ENCODE measurements around the gene SMG7. TPM values are rescaled to one million over a fixed set of nuclear protein-coding genes. Genes with fewer than 3 reads are reported as not detected.

Gene SMG7
- total and polyA plus RNA-seq, 2 donors (not counting 3 experiments of a cell fraction or from before 2014, with no cell fraction given): 25.4 to 47.1 TPM

- Histone ChIP-seq H4K20me1 (replicated peaks; ENCODE audit: control insufficient read depth, extremely low read depth, insufficient read depth, low read length) (no peaks in the 10 kb centered on the region), H2AFZ (ENCODE audit: low read depth, low read length) (no peak overlapping the region), H3K27me3 (ENCODE audit: control insufficient read depth in 2 of 2, insufficient read depth in 2 of 2, low read length in 2 of 2) (no peaks in the 10 kb centered on the region), H3K36me3 (ENCODE audit: control insufficient read depth in 2 of 2, extremely low read depth in 1 of 2, insufficient read depth in 2 of 2, low read length in 2 of 2) (peaks cover 10 to 30% of the 10 kb centered on the region in 2 experiments), H3K79me2 (ENCODE audit: control insufficient read depth, insufficient read depth, low read length) (no peaks in the 10 kb centered on the region), H3K4me1 (ENCODE audit: control insufficient read depth, extremely low read depth, insufficient read depth, low read length) (no peaks in the 10 kb centered on the region), H3K9me3 (replicated peaks; ENCODE audit: control insufficient read depth, insufficient read depth, low read length) (no peaks in the 10 kb centered on the region), H3K4me3 (replicated peaks in 1 of 3; ENCODE audit: insufficient read depth in 1 of 3, low read depth in 1 of 3, low read length in 3 of 3) (no peak overlapping the region), H3K27ac (ENCODE audit: insufficient read depth, low read depth, low read length) (no peak overlapping the region), H3K9ac (replicated peaks; ENCODE audit: extremely low read depth, insufficient read depth, low read length) (no peak overlapping the region), H3K9me1 (replicated peaks; ENCODE audit: control insufficient read depth, extremely low read depth, insufficient read depth, low read length) (no peaks in the 10 kb centered on the region), H3K4me2 (ENCODE audit: insufficient read depth, low read length) (no peak overlapping the region)
- dilution Hi-C loops (cut with MboI; ENCODE audit: extremely low pct_ligation_motif_present, low sequenced_read_pairs) (no loop called here), intact Hi-C loops (cut with micrococcal nuclease) (no loop called here)
- ChIA-PET POLR2A (no interaction called here), CTCF (no interaction called here)
- FAIRE-seq (no peak), DNase-seq (ENCODE audit: low read depth, low spot score) (no peak)
- BruUV-seq (replicated peaks): no TSS peak
- TF ChIP-seq GATA2 (IDR thresholded peaks at IDR 0.05; ENCODE audit: insufficient read depth, insufficient read length, low read depth, low read length) (no peak), JUN (IDR thresholded peaks at IDR 0.05; ENCODE audit: borderline replicate concordance, insufficient read depth, insufficient read length, low read depth) (no peak), POLR2AphosphoS5 (IDR thresholded peaks at IDR 0.05; ENCODE audit: insufficient read depth, low read depth, low read length) (no peak), EZH2 (IDR thresholded peaks at IDR 0.05; ENCODE audit: borderline replicate concordance, low read depth, low read length, severe bottlenecking) (no peak), FOS (IDR thresholded peaks at IDR 0.05; ENCODE audit: borderline replicate concordance, insufficient read depth, low read length) (no peak)
Observed at GRCh38 chr1:183537405-183537804, 65.1 kb downstream of the SMG7 start.

GRCh38 chr1:183543619-183544204, 71.4 kb downstream of the SMG7 start:
- peak; percentile 75 for DNase-seq (ENCODE audit: low read depth, low spot score)
- Histone ChIP-seq H3K9me3 (replicated peaks; ENCODE audit: control insufficient read depth, insufficient read depth, low read length) (no peaks in the 10 kb centered on the region), H3K27me3 (ENCODE audit: control insufficient read depth in 2 of 2, insufficient read depth in 2 of 2, low read length in 2 of 2) (no peaks in the 10 kb centered on the region), H4K20me1 (replicated peaks; ENCODE audit: control insufficient read depth, extremely low read depth, insufficient read depth, low read length) (no peaks in the 10 kb centered on the region), H3K9ac (replicated peaks; ENCODE audit: extremely low read depth, insufficient read depth, low read length) (no peak overlapping the region), H3K9me1 (replicated peaks; ENCODE audit: control insufficient read depth, extremely low read depth, insufficient read depth, low read length) (no peaks in the 10 kb centered on the region), H3K79me2 (ENCODE audit: control insufficient read depth, insufficient read depth, low read length) (no peaks in the 10 kb centered on the region), H3K36me3 (ENCODE audit: control insufficient read depth in 2 of 2, extremely low read depth in 1 of 2, insufficient read depth in 2 of 2, low read length in 2 of 2) (peaks cover 18 to 30% of the 10 kb centered on the region in 2 experiments), H3K4me1 (ENCODE audit: control insufficient read depth, extremely low read depth, insufficient read depth, low read length) (no peaks in the 10 kb centered on the region), H3K27ac (ENCODE audit: insufficient read depth, low read depth, low read length) (no peak overlapping the region), H3K4me2 (ENCODE audit: insufficient read depth, low read length) (no peak overlapping the region), H2AFZ (ENCODE audit: low read depth, low read length) (no peak overlapping the region), H3K4me3 (replicated peaks in 1 of 3; ENCODE audit: insufficient read depth in 1 of 3, low read depth in 1 of 3, low read length in 3 of 3) (no peak overlapping the region)
- ChIA-PET POLR2A (no interaction called here), CTCF (no interaction called here)
- peak; percentile 69 for FAIRE-seq
- intact Hi-C loops (cut with micrococcal nuclease): loop anchor here (1.0 to 5.0 kb wide), 4 partner anchors 73 to 581 kb away; no protein-coding TSS in a partner anchor
- no TSS peak for BruUV-seq (replicated peaks)
- dilution Hi-C loops (cut with MboI; ENCODE audit: extremely low pct_ligation_motif_present, low sequenced_read_pairs): no loop called here
- TF ChIP-seq CTCF (IDR thresholded peaks at IDR 0.05; ENCODE audit: extremely low read depth in 1 of 2, insufficient read depth in 1 of 2, low read depth in 1 of 2, low read length in 2 of 2) (peak; percentile 62 to 71), GATA2 (IDR thresholded peaks at IDR 0.05; ENCODE audit: insufficient read depth, insufficient read length, low read depth, low read length) (no peak)
